EH (cell line): ENCODE data around the gene ZMAT5.
A peak's percentile ranks its signal among the peaks of the same experiment; 100 is the strongest.

Experiments used
- DNase-seq: peaks from one replicate; pipeline ENCODE4 v3.0.0-alpha.2; 2015; ENCODE audit warnings: low read depth

Gene ZMAT5

GRCh38 chr22:29729161-29729560 is 37.6 kb downstream of the ZMAT5 start:
- DNase-seq = no peak

GRCh38 chr22:29727131-29727523 is 39.7 kb downstream of the ZMAT5 start:
- peak; percentile 39 for DNase-seq

- no peak for DNase-seq
These were observed 40.2 kb downstream of the ZMAT5 start for GRCh38 chr22:29726512-29727130.

GRCh38 chr22:29726106-29726505 is 40.7 kb downstream of the ZMAT5 start:
- no peak for DNase-seq

- no peak for DNase-seq
These were observed 42.0 kb downstream of the ZMAT5 start for GRCh38 chr22:29724843-29725242.

GRCh38 chr22:29723766-29724165 is 43.0 kb downstream of the ZMAT5 start:
- no peak for DNase-seq

GRCh38 chr22:29722587-29722986 is 44.2 kb downstream of the ZMAT5 start:
- no peak for DNase-seq

- no peak for DNase-seq
These were observed 44.7 kb downstream of the ZMAT5 start for GRCh38 chr22:29722151-29722550.

GRCh38 chr22:29720811-29721323 is 45.9 kb downstream of the ZMAT5 start:
- DNase-seq = no peak

GRCh38 chr22:29719899-29720645 is 46.7 kb downstream of the ZMAT5 start, which contains the start of gene CABP7:
Gene CABP7, plus strand, starts transcription at chr22:29720003. Its CDS starts 422 bp downstream, at chr22:29720425.
- DNase-seq = no peak

- no peak for DNase-seq
These were observed 47.6 kb downstream of the ZMAT5 start for GRCh38 chr22:29718949-29719898.

GRCh38 chr22:29717789-29718188 is 49.0 kb downstream of the ZMAT5 start:
- DNase-seq = no peak

- DNase-seq = peak; percentile 82
These were observed 49.8 kb downstream of the ZMAT5 start for GRCh38 chr22:29716814-29717545.

- DNase-seq = no peak
These were observed 51.1 kb downstream of the ZMAT5 start for GRCh38 chr22:29715705-29716104.

GRCh38 chr22:29715240-29715639 is 51.6 kb downstream of the ZMAT5 start:
- DNase-seq = no peak

GRCh38 chr22:29713156-29713727 is 53.6 kb downstream of the ZMAT5 start:
- DNase-seq = no peak

- DNase-seq = no peak
These were observed 54.7 kb downstream of the ZMAT5 start for GRCh38 chr22:29712119-29712518.

- no peak for DNase-seq
These were observed 55.7 kb downstream of the ZMAT5 start for GRCh38 chr22:29710922-29711593.

GRCh38 chr22:29710193-29710592 is 56.6 kb downstream of the ZMAT5 start:
- DNase-seq = no peak

GRCh38 chr22:29707471-29707870 is 59.3 kb downstream of the ZMAT5 start:
- DNase-seq = no peak

GRCh38 chr22:29707010-29707409 is 59.8 kb downstream of the ZMAT5 start:
- DNase-seq = no peak
